Left renal pelvis (tissue), 4 donors: ENCODE results near the gene SLC6A18. TPM values are rescaled to one million over a fixed set of nuclear protein-coding genes. Genes with fewer than 3 reads are reported as not detected.
"Not testable (repeated sequence)": the region's sequence is repeated elsewhere in the genome, so short reads cannot be mapped to it uniquely, and the experiment has no call there.

ENCODE experiments used
- DNase-seq, 4 donors: peaks; one replicate each; pipeline ENCODE4 v3.0.0-alpha.2; 2013; ENCODE audit warnings: low read depth in 4 of 4, low spot score in 3 of 4
- polyA plus RNA-seq, 4 donors: library from polyadenylated mRNA; unstranded; fragments of 120-200 nt; gene quantifications; one replicate each; pipeline ENCODE4 v1.2.1, GENCODE V29; 2013; ENCODE audit not compliant: insufficient read length in 4 of 4

The SLC6A18 gene
- polyA plus RNA-seq, 4 donors = 0.11 to 5.1 (median 1.2) TPM; not detected in 1

DNA sequence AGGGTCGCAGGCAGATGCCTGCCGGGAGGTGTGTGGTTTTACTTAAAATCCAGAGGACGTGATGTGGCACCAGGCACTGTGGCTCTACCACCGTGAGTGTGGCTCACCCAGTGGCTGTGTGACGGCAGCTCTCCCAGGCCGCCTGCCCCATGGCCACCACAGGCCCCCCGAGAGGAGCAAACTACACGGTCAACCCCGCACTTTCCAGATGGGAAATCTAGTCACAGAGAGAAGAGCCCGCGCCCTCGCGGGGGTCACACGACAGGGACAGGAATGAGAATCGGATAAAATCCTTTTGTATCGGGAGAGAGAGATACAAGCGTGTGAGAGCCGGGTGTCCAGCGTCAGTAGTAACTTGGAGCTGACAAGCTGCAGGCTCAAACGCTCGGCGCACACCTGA is 45.2 kb downstream of the SLC6A18 start:
- no peak for DNase-seq

DNA sequence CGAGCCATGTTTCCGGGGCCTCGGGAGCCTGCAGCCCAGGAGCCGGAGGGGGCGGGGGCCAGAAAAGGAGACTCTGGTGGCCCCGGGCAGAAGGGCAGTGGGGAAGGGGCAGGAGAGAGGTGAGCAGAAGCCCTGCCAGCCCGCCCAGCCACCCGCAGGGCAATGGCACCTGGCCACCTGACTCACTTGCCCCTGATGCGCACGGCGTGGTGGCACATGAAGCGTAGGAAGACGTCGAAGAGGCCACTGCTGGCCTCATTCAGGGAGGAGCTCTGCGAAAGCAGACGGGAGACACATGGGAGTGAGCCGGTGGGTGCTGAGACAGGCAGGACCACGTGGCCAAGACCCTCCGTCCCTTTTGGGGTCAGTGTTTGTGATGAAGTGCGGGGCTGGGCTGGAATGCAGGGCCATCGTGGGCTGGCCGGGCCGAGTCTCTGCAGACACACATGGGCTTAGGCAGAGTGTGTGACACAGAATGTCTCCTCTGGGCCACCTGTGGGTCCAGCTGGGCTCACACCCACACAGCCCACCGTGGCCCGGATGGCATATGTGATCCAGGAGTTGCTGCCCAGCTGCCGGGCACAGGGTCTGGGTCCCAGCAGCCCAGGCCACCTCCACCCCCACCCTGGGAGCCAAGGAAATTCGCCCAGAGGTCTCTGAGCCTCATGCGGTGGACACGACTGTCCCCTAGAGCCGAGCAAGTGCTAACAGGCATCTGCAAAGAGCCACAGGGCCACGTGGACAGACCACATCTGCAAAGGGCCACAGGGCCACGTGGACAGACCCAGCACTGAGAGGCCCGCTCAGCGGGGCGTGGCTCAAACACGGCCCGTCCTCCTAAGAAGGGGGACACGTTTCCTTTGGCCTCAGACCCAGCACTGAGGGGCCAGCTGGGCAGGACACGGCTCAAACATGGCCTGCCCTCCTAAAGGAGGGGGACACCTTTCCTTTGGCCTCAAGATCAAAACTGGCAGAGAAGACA is 46.0 kb downstream of the SLC6A18 start:
- DNase-seq = no peak

GRCh38 chr5:1272201-1272600 is 47.0 kb downstream of the SLC6A18 start:
- no peak for DNase-seq

DNA sequence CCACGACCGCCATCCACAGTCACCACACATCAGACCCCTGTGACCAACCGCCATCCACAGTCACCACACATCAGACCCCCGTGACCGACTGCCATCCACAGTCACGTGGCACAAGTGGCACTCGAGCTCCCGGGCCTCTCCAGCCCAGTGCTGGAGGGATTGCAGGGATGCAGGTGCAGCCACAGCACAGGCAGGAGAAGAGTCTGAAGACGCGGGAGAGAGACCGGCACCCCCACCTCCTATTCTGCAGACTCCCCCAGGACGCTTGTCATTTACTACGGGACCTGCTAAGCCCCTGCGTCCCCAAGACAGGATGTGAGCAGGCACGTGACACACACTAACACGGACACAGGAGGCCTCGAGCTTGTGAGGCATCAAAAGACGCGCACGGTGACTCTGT is 48.6 kb downstream of the SLC6A18 start:
- no peak for DNase-seq

DNA sequence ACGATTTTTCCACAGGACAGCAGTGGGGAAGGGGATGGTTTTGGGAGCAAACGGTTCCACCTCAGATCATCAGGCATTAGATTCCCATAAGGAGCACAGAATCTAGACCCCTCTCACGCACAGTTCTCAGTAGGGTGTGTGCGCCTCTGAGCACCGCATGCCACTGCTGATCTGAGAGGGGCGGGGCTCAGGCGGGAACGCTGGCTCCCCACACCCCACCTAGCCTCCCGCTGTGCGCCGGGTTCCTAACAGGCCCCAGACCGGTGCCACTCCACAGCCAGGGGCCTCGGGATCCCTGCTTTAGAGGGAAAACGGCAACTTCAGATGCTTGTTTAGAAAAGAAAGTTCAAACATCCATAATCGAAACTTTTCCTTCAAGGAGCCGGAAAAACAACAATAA is 49.3 kb downstream of the SLC6A18 start:
- no peak for DNase-seq

- not testable (repeated sequence) for DNase-seq
Measured at GRCh38 chr5:1275397-1276391, 50.5 kb downstream of the SLC6A18 start.

DNA sequence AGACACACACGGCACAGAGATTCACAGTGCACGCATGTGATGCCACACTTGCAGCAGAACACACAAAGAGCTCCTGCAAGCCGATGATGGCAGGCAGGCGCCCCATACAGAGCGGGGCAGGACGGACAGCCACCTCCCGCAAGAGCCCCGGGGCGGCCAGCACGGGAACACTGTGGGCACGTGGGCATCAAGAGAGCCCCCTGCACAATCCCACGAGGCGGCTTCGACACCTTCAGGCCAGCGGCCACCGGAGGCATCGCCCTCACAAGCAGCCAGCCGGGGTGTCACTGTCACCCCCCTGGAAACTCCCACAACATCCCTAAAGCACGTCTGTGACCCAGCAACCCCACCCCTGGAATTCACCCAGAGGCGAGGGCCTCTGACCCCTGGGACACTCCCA is 51.7 kb downstream of the SLC6A18 start:
- no peak for DNase-seq

DNA sequence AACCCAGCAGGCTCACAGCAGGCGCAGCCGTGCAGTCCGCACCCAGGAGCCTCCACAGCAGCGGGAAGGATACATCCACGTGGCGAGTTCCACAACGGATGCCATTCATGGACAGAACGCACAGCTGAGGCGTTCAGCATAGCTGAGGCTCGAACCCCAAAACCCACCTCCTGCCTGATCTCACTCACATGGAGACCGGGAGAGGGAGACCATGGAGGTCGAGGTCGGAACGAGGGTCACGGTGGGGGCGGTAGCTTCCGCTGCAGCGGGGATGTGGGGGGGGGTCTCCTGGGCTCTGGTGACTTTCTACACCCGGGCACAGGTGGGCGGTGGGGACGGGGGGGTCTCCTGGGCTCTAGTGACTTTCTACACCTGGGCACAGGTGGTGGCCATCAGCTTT is 52.1 kb downstream of the SLC6A18 start:
- no peak for DNase-seq

GRCh38 chr5:1277781-1278180 is 52.6 kb downstream of the SLC6A18 start:
- no peak for DNase-seq

GRCh38 chr5:1278216-1278615 is 53.0 kb downstream of the SLC6A18 start:
- no peak for DNase-seq

GRCh38 chr5:1278656-1279442 is 53.7 kb downstream of the SLC6A18 start:
- DNase-seq = no peak

DNA sequence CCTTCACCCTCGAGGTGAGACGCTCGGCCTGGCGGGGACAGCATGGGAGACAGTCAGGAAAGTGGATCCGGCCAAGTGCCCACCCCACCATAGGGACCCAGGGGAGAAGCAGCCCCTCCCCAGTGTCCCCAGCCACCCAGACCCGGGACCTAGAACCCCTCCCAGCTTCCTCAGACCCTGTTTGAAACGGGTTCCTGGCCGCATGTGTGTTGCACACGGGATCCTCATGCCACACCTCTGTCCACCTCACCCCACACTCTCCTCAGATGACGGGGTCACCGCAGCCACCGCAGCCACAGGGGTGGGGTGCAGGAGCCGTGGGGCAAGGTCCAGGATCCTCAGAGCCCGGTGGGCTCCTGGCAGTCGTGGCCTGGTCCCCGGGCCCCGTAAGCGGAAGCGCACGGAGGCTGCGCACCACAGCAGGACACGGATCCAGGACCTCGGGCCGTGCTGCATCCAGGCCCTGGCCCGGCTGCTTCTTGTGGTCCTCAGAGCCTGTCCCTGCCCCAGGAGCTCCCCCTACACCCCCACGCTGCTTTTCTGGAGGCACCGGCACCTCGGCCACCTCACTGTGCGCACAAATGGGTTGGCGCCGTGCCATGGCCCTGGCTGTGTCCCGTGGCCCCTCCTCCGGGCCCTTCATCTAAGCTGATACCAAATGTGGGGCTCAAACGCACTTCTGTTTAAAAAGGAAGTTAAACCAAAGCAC is 54.4 kb downstream of the SLC6A18 start:
- DNase-seq = no peak

DNA sequence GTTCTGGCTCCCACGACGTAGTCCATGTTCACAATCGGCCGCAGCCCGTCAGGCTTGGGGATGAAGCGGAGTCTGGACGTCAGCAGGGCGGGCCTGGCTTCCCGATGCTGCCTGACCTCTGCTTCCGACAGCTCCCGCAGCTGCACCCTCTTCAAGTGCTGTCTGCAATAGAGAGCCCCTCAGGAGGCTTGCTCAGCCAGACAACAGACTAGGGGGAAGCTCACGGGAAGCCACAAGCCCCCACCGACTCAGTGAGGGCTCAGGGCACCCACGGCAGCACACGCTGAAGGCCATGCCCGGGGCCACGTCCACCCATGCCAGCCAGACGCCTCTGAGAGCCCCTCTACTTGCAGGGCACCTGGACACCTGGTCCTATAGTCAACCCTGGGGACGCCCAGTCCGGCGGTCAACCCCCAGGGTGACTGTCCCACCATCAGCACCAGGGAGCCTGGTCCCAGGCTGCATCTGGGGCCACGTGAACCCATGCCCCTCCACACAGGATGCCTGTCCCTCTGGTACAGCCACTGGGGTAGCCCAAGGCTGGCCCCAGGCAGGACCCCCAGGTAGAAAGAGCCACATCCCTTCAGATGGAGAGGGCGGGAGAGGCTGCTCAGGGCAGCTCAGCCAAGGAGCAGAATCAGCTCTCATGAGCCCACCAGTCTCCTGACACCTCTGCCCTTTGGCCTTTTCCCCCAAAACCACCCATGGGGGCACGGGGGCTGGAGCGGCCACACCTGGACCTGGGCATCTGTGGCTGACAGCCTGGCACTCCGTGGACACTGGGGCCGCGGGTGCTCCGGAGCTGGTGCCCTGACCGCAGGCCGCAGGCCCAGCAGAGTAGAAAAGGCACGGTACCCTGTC is 55.2 kb downstream of the SLC6A18 start:
- no peak for DNase-seq

DNA sequence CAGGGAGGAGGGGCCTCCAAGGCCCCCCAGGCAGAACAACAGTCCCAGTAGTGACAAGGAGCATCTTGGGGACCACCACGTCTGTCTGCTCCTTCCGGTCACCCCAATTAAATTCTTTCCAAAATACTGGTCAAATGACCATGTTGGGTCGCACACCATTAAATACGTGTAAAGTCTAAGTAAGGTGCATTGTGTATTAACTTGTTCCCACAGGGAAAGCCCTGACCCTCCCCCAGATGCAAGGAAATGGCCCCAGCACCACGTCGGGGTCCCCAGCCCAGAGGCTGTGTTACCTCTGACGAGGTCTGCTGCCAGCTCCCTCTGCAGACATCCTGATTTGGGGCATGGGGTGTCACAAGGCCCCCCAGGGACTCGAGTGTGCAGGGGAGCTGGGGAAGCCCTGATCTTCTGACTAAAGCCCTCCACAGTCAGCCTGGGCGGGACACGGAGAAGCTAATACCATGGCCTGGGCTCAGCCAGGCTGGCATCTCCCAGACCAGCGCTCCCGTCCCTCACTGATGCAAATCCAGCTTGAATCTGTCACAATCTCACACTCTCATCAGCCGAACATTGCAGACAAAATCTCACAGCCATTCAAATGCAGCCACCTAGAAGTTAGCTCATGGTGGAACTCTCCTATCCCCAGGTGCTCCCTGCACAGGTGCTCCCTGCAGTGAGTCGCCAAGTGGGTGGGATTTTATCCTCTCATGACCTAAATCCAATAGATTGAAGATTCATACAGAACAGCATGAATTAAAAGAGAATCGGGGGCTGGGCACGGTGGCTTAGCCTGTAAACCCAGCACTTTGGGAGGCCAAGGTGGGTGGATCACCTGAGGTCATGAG is 56.1 kb downstream of the SLC6A18 start:
- DNase-seq = no peak

- no peak for DNase-seq
Measured at GRCh38 chr5:1282131-1282992, 57.2 kb downstream of the SLC6A18 start.

GRCh38 chr5:1282993-1283728 is 58.0 kb downstream of the SLC6A18 start:
- DNase-seq = not testable (repeated sequence)
